Activated CD8-positive, alpha-beta memory T cell treated with anti-CD3 and anti-CD28 coated beads, Interleukin-2, amount 10 ng/mL, durations not matched to agents 7 days and 5 days (primary cell): ENCODE results near the gene GAA. TPM values are rescaled to one million over a fixed set of nuclear protein-coding genes. Genes with fewer than 3 reads are reported as not detected.
"Not testable (repeated sequence)": the region's sequence is repeated elsewhere in the genome, so short reads cannot be mapped to it uniquely, and the experiment has no call there.

Experiments
- ATAC-seq: fragments of 150-1000 bp; cut with Tn5 transposase; one replicate; pipeline ENCODE4 v1.10.0; 2021; ENCODE audit warnings: moderate library complexity
- CTCF ChIA-PET: fragments of 350-600 bp; sonication (Branson Sonifier 250); formaldehyde crosslinking; loops from one replicate; lab custom pipeline; 2021; ENCODE audit warnings: antibody characterized with exemption; lab: Charles Lee
- DNase-seq: peaks from one replicate; pipeline ENCODE4 v3.0.0-alpha.2; 2020
- H3K27ac Mint-ChIP-seq: one replicate; pipeline ENCODE4 v1.8.0; 2021; ENCODE audit warnings: mild to moderate bottlenecking, mixed read lengths
- H3K27me3 Mint-ChIP-seq: one replicate; pipeline ENCODE4 v1.8.0; 2021; ENCODE audit warnings: mixed read lengths
- H3K36me3 Mint-ChIP-seq: one replicate; pipeline ENCODE4 v1.8.0; 2021; ENCODE audit warnings: mild to moderate bottlenecking, mixed read lengths
- H3K4me1 Mint-ChIP-seq: one replicate; pipeline ENCODE4 v1.8.0; 2021; ENCODE audit warnings: mixed read lengths
- H3K4me3 Mint-ChIP-seq: one replicate; pipeline ENCODE4 v1.8.0; 2021; ENCODE audit warnings: mild to moderate bottlenecking, moderate library complexity, mixed read lengths
- H3K9me3 Mint-ChIP-seq: one replicate; pipeline ENCODE4 v1.8.0; 2022; ENCODE audit warnings: low read depth, mixed read lengths
- total RNA-seq, 2 experiments: library from RNA; stranded (reverse); gene quantifications; one replicate each; pipeline ENCODE4 v1.2.3, GENCODE V29; 2021

Gene GAA
- total RNA-seq, 2 experiments from 2014 or later, result 31.9 to 34.7 TPM

- CTCF ChIA-PET, result interaction anchor here (2.5 kb wide), 1 partner anchor 13 kb away, joined by 14 read pairs; the partner anchor contains the start of gene GAA
- Mint-ChIP-seq H3K4me1 (peaks cover 1% of the 10 kb centered on the region), H3K36me3 (no peaks in the 10 kb centered on the region), H3K27ac (no peak overlapping the region), H3K27me3 (peaks cover 9% of the 10 kb centered on the region), H3K9me3 (no peaks in the 10 kb centered on the region), H3K4me3 (no peak overlapping the region)
- DNase-seq (no peak), ATAC-seq (no peak)
These were observed 13.8 kb upstream of the GAA start for GRCh38 chr17:80087346-80088265.

GRCh38 chr17:80089762-80090161, 11.6 kb upstream of the GAA start:
- DNase-seq, result no peak
- Mint-ChIP-seq H3K27ac (no peak overlapping the region), H3K4me3 (no peak overlapping the region), H3K36me3 (no peaks in the 10 kb centered on the region), H3K9me3 (no peaks in the 10 kb centered on the region), H3K27me3 (peaks cover 7% of the 10 kb centered on the region), H3K4me1 (no peaks in the 10 kb centered on the region)
- CTCF ChIA-PET, result interaction anchor here (2.5 to 3.5 kb wide), 2 partner anchors 7 to 11 kb away, joined by 13 to 14 read pairs; partner anchors contain the start of gene GAA
- no peak for ATAC-seq

- H3K4me1 Mint-ChIP-seq, H3K36me3 Mint-ChIP-seq, H3K27ac Mint-ChIP-seq, H3K27me3 Mint-ChIP-seq, H3K4me3 Mint-ChIP-seq, ATAC-seq, DNase-seq, H3K9me3 Mint-ChIP-seq: not testable (repeated sequence)
- CTCF ChIA-PET, result interaction anchor here (3.5 kb wide), 1 partner anchor 8 kb away, joined by 13 read pairs; no protein-coding TSS in a partner anchor
These were observed 11.2 kb upstream of the GAA start for GRCh38 chr17:80090164-80090563.

GRCh38 chr17:80091376-80091775, 10.0 kb upstream of the GAA start:
- no peaks in the 10 kb centered on the region for H3K36me3 Mint-ChIP-seq
- ATAC-seq, result no peak
- H3K4me1 Mint-ChIP-seq, result no peaks in the 10 kb centered on the region
- CTCF ChIA-PET, result interaction anchor here (2.6 to 3.5 kb wide), 2 partner anchors 9 to 10 kb away, joined by 13 to 14 read pairs; partner anchors contain the start of gene GAA
- no peak overlapping the region for H3K27ac Mint-ChIP-seq
- no peak overlapping the region for H3K4me3 Mint-ChIP-seq
- no peak for DNase-seq
- H3K9me3 Mint-ChIP-seq, result no peaks in the 10 kb centered on the region
- peaks cover 7% of the 10 kb centered on the region for H3K27me3 Mint-ChIP-seq

GRCh38 chr17:80092959-80093358, 8.4 kb upstream of the GAA start:
- CTCF ChIA-PET, result interaction anchor here (0.9 to 3.5 kb wide), 3 partner anchors 8 to 85 kb away, joined by 3 to 14 read pairs (median 13); partner anchors contain the start of gene GAA
- Mint-ChIP-seq H3K9me3 (no peaks in the 10 kb centered on the region), H3K27me3 (peaks cover 5% of the 10 kb centered on the region), H3K4me1 (no peaks in the 10 kb centered on the region), H3K36me3 (no peaks in the 10 kb centered on the region), H3K4me3 (no peak overlapping the region), H3K27ac (no peak overlapping the region)
- no peak for DNase-seq
- no peak for ATAC-seq

GRCh38 chr17:80095038-80095843, 6.1 kb upstream of the GAA start:
- Mint-ChIP-seq H3K36me3 (no peaks in the 10 kb centered on the region), H3K27ac (no peak overlapping the region), H3K9me3 (no peaks in the 10 kb centered on the region), H3K27me3 (peaks cover 4% of the 10 kb centered on the region), H3K4me1 (peaks cover 5% of the 10 kb centered on the region), H3K4me3 (no peak overlapping the region)
- DNase-seq (no peak), ATAC-seq (no peak)
- CTCF ChIA-PET, result no interaction called here

GRCh38 chr17:80095844-80096475, 5.4 kb upstream of the GAA start:
- no peak overlapping the region for H3K4me3 Mint-ChIP-seq
- no peak overlapping the region for H3K27ac Mint-ChIP-seq
- ATAC-seq, result no peak
- H3K27me3 Mint-ChIP-seq, result peaks cover 4% of the 10 kb centered on the region
- peaks cover 12% of the 10 kb centered on the region for H3K4me1 Mint-ChIP-seq
- no peaks in the 10 kb centered on the region for H3K9me3 Mint-ChIP-seq
- CTCF ChIA-PET, result no interaction called here
- no peaks in the 10 kb centered on the region for H3K36me3 Mint-ChIP-seq
- peak; percentile 38 for DNase-seq

- H3K4me3 Mint-ChIP-seq, result no peak overlapping the region
- H3K4me1 Mint-ChIP-seq, result peaks cover 12% of the 10 kb centered on the region
- H3K9me3 Mint-ChIP-seq, result no peaks in the 10 kb centered on the region
- no peak overlapping the region for H3K27ac Mint-ChIP-seq
- no peaks in the 10 kb centered on the region for H3K36me3 Mint-ChIP-seq
- CTCF ChIA-PET, result no interaction called here
- peaks cover 4% of the 10 kb centered on the region for H3K27me3 Mint-ChIP-seq
- DNase-seq (no peak), ATAC-seq (no peak)
These were observed 4.8 kb upstream of the GAA start for GRCh38 chr17:80096561-80097021.

- H3K9me3 Mint-ChIP-seq, result no peaks in the 10 kb centered on the region
- DNase-seq, result no peak
- no peaks in the 10 kb centered on the region for H3K36me3 Mint-ChIP-seq
- no peak overlapping the region for H3K27ac Mint-ChIP-seq
- H3K27me3 Mint-ChIP-seq, result peaks cover 4% of the 10 kb centered on the region
- no peak overlapping the region for H3K4me3 Mint-ChIP-seq
- CTCF ChIA-PET, result no interaction called here
- no peak for ATAC-seq
- H3K4me1 Mint-ChIP-seq, result peaks cover 15% of the 10 kb centered on the region
These were observed 4.2 kb upstream of the GAA start for GRCh38 chr17:80097127-80097621.

GRCh38 chr17:80097844-80098691, 3.3 kb upstream of the GAA start:
- CTCF ChIA-PET, result no interaction called here
- ATAC-seq, result no peak

GRCh38 chr17:80099291-80100034, 1.9 kb upstream of the GAA start:
- H3K36me3 Mint-ChIP-seq, result no peaks in the 10 kb centered on the region
- no peak overlapping the region for H3K4me3 Mint-ChIP-seq
- DNase-seq (no peak), ATAC-seq (no peak)
- H3K4me1 Mint-ChIP-seq, result peaks cover 24% of the 10 kb centered on the region
- H3K27me3 Mint-ChIP-seq, result peaks cover 4% of the 10 kb centered on the region
- H3K27ac Mint-ChIP-seq, result no peak overlapping the region
- no peaks in the 10 kb centered on the region for H3K9me3 Mint-ChIP-seq
- CTCF ChIA-PET, result interaction anchor here (0.9 to 3.2 kb wide), 2 partner anchors 16 to 153 kb away, joined by 3 to 45 read pairs; no protein-coding TSS in a partner anchor

More at GRCh38 chr17:80097844-80098691, 3.3 kb upstream of the GAA start:
- H3K4me1 Mint-ChIP-seq, result peaks cover 22% of the 10 kb centered on the region
- DNase-seq, result peak; percentile 40
- H3K27ac Mint-ChIP-seq, result no peak overlapping the region
- H3K36me3 Mint-ChIP-seq, result no peaks in the 10 kb centered on the region
- peaks cover 4% of the 10 kb centered on the region for H3K27me3 Mint-ChIP-seq
- H3K9me3 Mint-ChIP-seq, result no peaks in the 10 kb centered on the region
- H3K4me3 Mint-ChIP-seq, result no peak overlapping the region
